AG20443 (cell line): ENCODE results near the gene GSX1.
"Not testable (repeated sequence)": the region's sequence is repeated elsewhere in the genome, so short reads cannot be mapped to it uniquely, and the experiment has no call there.

Experiments used
- DNase-seq: peaks from one replicate; pipeline ENCODE4 v3.0.0; 2012; ENCODE audit warnings: low spot score, mixed read lengths

GSX1 gene

DNA sequence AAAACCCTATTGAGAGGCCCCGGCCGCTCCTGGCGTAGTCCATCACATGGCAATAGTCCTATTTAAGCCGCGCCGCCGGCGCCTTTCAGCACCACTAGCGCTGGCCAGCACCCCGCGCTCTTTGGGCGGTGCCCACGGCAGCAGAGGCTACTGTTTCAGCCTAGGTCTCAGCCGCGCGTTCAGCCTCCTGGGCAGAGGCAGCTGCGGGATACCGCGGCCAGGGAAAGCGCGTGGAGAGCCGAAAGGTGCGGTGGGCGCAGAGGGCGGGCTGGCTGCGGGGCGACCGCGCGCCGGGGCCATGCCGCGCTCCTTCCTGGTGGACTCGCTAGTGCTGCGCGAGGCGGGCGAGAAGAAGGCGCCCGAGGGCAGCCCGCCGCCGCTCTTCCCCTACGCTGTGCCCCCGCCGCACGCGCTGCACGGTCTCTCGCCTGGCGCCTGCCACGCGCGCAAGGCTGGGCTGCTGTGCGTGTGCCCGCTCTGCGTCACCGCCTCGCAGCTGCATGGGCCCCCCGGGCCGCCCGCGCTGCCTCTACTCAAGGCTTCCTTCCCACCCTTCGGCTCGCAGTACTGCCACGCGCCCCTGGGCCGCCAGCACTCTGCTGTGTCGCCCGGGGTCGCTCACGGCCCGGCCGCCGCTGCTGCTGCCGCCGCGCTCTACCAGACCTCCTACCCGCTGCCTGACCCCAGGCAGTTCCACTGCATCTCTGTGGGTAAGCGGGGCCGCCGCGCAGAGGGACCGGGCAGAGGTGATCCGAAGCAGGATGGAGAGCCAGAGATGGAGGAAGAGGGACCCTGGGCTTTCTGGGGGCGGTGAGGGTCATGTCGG is at the start of gene GSX1:
Gene GSX1, plus strand, starts transcription at position 91 of the 826 bp plus-strand sequence. Its CDS starts 208 bp downstream, at position 299.
- DNase-seq: peak; percentile 91

DNA sequence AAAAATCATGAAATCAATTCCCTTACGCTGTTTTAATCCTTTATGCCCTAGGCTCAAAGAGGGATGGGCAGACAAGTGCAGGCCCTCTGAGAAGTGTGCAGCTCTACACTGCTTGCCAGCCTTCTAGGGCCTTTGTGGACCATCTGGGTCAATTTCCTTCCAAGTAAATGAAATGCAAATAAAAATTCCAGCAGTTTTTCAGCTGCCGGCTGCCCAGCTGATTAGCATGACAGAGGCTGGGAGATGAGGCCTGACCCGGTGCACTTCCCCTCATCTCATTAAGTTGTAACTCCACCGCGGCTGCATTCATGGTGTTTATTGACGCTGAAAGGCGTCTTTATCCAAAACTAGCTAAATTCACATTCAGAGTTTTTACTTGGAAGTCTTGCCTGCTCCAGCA is 47.5 kb upstream of the GSX1 start:
- no peak for DNase-seq

GRCh38 chr13:27745301-27745700 is 47.0 kb upstream of the GSX1 start:
- DNase-seq: no peak

DNA sequence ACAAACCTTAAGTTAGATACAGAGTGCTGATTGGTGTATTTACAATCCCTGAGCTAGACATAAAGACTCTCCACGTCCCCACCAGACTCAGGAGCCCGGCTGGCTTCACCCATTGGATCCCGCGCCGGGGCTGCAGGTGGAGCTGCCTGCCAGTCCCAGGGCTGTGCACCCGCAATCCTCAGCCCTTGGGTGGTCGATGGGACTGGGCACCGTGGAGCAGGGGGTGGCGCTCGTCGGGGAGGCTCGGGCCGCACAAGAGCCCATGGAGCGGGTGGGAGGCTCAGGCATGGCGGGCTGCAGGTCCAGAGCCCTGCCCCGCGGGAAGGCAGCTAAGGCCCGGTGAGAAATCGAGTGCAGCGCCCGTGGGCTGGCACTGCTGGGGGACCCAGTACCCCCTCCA is 44.1 kb upstream of the GSX1 start:
- not testable (repeated sequence) for DNase-seq

DNA sequence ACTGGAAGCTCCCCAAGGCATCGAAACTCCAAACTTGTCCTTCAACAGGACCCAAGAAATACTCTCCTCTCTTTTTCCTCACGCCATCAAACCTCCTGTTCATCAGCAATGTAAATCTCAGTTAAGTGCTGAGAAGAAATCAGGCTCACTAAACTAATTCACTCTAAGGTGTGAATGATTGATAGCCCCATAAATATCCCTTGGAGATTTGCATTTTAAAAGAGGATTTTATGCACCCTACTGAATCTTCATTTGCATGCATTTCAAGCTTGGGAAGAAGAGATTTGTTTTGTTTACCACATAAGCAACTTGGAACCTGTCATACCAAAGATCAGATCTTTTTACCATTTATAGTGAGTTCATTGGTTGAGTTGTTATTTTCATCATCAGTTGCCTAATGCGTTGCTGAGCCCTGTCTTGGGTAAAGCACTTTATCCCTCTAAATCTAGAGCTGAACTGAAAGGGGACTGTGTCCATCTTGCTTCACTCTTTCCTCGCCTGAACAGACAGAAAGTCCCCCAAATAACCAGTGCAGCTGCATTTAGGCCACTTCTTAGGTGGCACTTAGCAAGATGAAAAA is 40.2 kb upstream of the GSX1 start:
- no peak for DNase-seq

DNA sequence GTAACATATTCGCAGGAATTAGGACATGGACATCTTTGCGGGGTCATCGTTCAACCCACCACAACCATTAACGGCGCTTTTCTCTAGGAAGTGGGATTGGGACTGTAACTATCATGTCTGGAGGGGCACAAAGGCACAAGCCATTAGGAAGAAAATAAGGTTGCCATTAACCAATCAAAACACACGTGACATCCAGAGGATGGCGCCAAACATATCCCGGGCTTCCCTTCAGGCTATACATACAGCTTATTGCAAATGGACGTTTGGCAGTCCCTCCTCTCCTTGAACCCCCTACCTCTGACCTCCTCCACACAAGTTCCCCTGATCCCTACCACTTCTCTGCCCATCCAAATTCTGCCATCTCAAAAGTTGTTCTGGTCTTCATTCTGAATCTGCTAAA is 26.6 kb upstream of the GSX1 start:
- no peak for DNase-seq

DNA sequence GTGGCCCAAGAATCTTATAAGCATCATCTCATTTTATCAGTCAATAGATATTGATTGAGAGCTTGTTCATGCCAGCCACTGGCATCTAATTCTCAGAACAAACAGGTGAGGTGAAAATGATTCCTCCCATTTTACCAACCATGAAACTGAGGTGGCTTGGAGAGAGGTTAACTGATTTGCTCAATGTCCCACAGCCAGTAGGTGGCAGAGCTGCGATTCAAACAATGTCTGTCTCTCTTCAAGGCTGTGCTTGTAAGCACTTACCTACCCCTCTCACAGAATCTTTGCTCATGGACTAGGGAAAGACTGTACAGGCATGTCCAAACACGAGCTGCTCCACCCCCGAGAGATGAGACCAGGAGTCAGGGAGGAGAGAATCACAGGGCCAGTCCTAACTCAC is 21.5 kb upstream of the GSX1 start:
- DNase-seq: peak; percentile 33

- no peak for DNase-seq
These were observed 19.4 kb upstream of the GSX1 start for GRCh38 chr13:27772651-27773425.

- no peak for DNase-seq
These were observed 18.1 kb upstream of the GSX1 start for GRCh38 chr13:27774169-27774568.

- no peak for DNase-seq
These were observed 17.6 kb upstream of the GSX1 start for GRCh38 chr13:27774651-27775050.

GRCh38 chr13:27775943-27776342 is 16.3 kb upstream of the GSX1 start:
- DNase-seq: no peak

DNA sequence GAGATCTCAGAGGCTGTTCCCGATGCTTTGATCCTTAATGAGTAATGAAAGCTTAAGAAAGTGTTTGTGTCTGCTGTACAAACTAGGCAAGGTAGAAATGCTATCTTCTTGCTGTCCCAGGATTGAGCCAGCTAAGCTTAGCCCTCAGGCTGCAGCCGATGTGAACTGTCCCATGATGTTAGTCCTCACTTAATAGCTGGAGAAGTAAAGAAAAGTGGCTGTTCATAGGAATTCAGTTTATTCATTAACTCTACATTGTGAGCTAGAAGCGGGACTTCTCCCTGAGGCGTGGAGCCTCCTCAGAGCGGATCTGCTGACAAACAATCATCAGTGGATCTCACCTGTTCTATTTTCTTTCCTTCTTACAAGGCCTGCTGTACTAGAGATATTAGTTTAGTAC is 10.1 kb upstream of the GSX1 start:
- DNase-seq: no peak

- DNase-seq: no peak
These were observed 9.2 kb upstream of the GSX1 start for GRCh38 chr13:27783111-27783510.

- no peak for DNase-seq
These were observed 4.0 kb upstream of the GSX1 start for GRCh38 chr13:27788271-27788670.

- no peak for DNase-seq
These were observed 3.2 kb upstream of the GSX1 start for GRCh38 chr13:27789153-27789494.

GRCh38 chr13:27789495-27790303 is 2.6 kb upstream of the GSX1 start:
- DNase-seq: no peak

DNA sequence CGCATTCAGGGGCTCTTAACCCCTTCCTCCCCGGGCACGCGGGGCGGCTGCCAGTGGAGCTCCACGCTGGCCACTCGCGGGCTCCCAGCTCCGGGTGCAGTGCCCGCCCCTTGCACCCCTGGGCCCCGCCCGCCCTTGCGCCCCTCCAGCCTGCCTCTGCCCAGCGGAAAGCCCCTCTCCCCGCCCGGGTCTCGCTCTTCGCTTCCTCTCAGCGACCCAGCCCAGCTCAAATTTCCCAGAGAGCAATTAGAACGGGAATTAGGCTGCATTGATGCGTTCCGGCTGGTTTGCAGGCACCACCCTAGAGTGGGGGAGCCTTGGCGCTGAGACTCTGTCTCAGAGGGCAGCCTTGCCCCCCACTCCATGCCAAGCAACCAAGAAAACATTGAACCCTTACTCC is 1.8 kb upstream of the GSX1 start:
- DNase-seq: no peak

- DNase-seq: no peak
These were observed 960 bp upstream of the GSX1 start for GRCh38 chr13:27791146-27791900.

DNA sequence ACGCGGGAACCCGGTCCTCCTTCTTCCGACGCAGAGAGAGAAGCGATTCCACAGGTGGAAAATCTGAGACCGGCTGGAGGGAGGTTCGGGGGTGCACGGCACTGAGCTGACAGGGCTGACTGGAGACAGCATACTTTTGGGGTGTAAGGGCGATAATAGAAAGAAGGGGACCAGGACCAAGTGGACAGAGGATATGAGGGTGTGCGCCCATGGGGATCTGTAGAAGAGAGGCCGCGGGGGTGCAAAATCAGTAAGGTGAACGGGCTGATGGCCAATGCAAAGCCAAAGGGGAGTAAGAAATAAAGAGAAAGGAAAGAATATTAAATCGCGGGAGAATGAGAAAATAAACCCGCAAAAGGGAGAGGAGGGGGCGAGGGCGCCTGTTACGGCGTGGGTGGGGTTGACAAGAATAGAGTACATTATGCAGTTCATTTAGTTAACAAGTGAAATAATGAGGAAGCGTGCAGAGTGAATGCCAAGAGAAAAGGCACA is 336 bp upstream of the GSX1 start:
- no peak for DNase-seq

DNA sequence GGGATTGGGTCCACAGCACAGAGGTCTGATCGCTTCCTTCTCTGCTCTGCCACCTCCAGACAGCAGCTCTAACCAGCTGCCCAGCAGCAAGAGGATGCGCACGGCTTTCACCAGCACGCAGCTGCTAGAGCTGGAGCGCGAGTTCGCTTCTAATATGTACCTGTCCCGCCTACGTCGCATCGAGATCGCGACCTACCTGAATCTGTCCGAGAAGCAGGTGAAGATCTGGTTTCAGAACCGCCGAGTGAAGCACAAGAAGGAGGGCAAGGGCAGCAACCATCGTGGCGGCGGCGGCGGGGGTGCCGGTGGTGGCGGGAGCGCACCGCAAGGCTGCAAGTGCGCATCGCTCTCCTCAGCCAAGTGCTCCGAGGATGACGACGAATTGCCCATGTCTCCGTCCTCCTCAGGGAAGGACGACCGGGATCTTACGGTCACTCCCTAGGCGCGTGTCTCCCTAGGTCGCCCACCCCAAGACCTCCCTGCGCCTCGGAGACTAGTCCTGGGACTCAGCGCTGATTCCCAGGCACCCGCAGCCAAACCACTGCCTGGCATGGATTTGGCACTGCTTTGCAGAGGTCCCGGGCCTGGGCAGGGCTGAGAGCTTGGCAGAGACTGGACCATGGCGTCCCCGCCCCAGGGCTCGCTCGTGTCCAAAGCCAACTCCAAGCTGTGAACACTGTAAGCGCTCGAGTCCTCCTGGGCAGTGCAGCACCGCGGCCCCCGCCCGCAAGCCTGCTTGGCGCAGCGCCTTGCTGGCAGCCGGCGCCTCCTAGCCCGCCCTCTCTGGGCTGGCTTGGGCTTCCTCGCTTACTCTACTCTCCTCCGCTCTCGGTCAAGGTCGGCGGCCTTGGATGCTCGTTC is 1.5 kb downstream of the GSX1 start:
- no peak for DNase-seq

DNA sequence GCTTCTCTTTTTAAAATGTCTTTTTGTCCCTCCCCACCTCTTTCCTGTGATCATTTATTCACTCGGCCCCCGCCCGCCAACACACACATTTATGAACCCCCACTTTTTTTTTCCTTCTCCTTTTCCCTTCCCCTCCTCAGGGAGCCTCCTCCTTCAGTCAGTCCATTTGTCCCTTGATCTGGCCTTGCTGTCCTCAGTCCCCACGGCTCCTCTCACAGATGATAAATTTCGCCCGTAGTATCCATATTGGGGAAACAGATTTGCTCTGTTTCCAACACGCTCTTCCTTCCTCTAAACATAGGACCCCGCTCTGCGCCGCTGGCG is 2.0 kb downstream of the GSX1 start:
- no peak for DNase-seq
